ENCODE results near the gene IGFL1.
"Not testable (repeated sequence)": the region's sequence is repeated elsewhere in the genome, so short reads cannot be mapped to it uniquely, and the experiment has no call there.

Gene IGFL1

DNA sequence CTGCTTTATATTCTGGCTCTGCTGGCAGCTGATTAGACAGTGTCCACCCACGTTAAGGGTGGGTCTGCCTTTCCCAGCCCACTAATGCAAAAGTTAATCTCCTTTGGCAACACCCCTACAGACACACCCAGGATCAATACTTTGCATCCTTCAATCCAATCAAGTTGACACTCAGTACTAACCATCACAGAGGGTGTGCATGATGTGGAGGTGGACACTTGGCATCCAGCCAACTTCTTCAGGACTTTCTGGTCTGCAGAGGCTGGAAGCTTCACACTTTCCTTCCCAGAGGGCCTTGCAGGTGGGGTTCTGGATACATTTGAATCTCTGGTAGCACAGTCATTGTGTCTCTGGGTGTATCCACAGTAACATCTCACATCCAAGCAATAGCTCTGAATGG, 18.9 kb upstream of the IGFL1 start:
- no peak for DNase-seq (ENCODE audit: low read depth)
- H3K4me3 ChIP-seq (ENCODE audit: low read length), result no peak overlapping the region
- TF ChIP-seq, protein P1, sequence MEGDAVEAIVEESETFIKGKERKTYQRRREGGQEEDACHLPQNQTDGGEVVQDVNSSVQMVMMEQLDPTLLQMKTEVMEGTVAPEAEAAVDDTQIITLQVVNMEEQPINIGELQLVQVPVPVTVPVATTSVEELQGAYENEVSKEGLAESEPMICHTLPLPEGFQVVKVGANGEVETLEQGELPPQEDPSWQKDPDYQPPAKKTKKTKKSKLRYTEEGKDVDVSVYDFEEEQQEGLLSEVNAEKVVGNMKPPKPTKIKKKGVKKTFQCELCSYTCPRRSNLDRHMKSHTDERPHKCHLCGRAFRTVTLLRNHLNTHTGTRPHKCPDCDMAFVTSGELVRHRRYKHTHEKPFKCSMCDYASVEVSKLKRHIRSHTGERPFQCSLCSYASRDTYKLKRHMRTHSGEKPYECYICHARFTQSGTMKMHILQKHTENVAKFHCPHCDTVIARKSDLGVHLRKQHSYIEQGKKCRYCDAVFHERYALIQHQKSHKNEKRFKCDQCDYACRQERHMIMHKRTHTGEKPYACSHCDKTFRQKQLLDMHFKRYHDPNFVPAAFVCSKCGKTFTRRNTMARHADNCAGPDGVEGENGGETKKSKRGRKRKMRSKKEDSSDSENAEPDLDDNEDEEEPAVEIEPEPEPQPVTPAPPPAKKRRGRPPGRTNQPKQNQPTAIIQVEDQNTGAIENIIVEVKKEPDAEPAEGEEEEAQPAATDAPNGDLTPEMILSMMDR (conservative IDR thresholded peaks at IDR 0.05; ENCODE audit: low read depth, low read length), result no peak

DNA sequence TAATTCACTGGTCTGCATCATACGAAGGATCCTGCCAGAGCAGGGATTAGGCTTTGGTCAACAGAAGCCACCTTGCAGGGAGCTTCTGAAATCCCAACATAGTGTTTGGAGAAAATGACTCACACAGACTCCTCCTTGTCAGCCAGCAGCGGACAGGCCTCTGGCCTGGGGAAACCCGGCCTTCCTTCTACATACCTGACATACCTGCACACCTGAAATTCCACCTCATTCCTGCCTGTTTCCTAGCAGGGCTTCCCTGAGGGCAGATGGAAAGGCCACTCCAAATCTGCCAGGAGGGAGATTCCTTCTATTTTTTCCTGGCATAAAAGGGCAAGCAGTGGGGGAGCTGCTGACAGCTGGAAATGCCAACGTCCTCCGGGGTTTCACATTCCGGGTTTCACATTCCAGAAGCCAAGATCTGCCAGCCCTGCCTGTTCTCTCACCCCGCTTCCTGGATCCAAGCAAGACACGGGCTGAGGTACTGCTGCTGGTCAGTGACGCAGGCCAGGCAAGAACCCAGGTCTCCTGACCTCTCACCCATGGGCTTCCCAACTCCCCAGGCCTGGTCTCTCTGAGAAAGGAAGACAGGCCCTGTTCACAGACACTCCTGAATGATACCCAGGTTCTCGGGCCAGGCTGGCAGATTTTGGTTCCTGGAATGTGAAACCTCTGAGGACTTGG, 18.2 kb upstream of the IGFL1 start:
- no peak for DNase-seq (ENCODE audit: low read depth)
- no peak overlapping the region for H3K4me3 ChIP-seq (ENCODE audit: low read length)
- TF ChIP-seq, protein P1 (conservative IDR thresholded peaks at IDR 0.05; ENCODE audit: low read depth, low read length), result no peak

DNA sequence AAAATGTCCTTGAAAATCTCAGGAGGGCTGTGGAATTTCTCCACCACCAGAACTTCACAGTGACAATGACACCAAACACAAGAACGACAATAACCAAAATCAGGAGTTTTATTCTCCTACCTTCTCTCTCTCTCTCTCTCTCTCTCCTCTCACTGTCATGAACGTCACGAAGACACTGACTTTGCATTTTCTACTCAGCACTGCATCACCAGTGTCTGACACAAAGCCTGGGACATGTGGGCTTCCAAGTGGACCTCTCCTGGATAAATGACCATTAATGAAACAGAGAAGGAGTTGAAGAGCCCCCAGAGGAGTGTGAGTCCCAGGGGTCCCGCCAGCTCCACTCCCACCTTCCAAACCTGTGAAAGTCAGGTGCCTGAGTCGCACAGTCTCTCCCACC, 16.9 kb upstream of the IGFL1 start:
- H3K4me3 ChIP-seq (ENCODE audit: low read length), result not testable (repeated sequence)

DNA sequence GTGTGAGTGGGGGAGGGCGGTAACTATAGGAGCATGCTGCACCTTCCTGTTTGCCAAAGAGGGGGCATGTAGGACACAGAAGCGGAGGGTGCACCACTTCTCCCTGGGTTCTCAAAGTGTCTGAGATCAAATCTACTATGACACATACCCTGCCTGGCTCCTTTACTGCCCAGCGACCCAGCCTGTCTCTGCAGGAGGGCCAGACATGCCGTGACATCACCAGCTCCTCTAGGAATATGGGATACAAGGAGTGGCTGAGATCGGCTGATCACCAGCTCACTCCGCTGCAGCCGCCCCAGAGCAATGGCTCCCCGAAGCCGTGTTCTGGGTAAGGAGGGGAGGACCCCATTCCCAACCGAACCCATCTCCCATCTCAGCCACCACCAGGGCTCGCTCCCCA, 16.4 kb upstream of the IGFL1 start:
- H3K4me3 ChIP-seq (ENCODE audit: low read length), result no peak overlapping the region
- DNase-seq (ENCODE audit: low read depth), result no peak
- TF ChIP-seq, protein P1 (conservative IDR thresholded peaks at IDR 0.05; ENCODE audit: low read depth, low read length), result no peak

More for the DNA sequence above, 16.9 kb upstream of the IGFL1 start:
- DNase-seq (ENCODE audit: low read depth), result not testable (repeated sequence)

DNA sequence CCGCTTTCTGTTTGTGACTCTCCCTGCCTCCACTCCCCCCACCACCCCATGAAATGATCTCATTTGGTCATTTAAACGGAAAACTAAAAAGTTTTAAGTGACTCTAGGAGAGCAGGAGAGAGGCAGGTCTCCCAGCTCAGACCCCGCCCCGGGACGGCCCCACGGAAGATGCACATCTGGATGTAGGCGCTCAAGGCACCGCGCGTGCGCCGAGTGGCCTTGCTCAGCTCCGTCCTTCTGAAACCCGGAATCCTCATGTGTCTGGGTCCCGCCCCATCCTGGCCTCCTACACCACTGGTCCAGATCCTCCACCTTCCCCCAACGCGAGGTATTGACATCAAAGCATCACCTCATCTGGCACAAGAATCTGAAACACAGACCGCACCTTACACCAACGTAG, 15.7 kb upstream of the IGFL1 start:
- no peak for DNase-seq (ENCODE audit: low read depth)
- TF ChIP-seq, protein P1 (conservative IDR thresholded peaks at IDR 0.05; ENCODE audit: low read depth, low read length), result no peak
- H3K4me3 ChIP-seq (ENCODE audit: low read length), result no peak overlapping the region

DNA sequence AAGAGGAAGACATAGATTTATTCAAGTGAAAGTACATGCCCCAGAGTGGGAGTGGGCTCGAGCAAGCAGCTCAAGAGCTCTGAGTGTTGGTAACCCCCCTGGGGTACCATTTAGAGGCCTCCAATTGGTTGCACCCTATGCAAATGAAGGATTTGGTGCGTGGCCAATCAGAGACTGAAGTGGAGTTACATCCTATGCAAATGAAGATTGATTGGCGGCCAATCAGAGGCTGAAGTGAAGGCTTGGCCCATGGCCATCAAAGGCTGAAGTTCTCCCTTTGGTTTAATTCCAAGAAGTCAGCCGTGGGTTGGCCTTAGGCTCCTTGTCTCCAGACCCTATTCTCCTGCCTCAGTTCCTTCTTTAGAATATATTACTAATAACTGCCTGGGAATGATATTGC, 12.9 kb upstream of the IGFL1 start:
- no peak overlapping the region for H3K4me3 ChIP-seq (ENCODE audit: low read length)
- TF ChIP-seq, protein P1 (conservative IDR thresholded peaks at IDR 0.05; ENCODE audit: low read depth, low read length), result no peak
- DNase-seq (ENCODE audit: low read depth), result no peak

DNA sequence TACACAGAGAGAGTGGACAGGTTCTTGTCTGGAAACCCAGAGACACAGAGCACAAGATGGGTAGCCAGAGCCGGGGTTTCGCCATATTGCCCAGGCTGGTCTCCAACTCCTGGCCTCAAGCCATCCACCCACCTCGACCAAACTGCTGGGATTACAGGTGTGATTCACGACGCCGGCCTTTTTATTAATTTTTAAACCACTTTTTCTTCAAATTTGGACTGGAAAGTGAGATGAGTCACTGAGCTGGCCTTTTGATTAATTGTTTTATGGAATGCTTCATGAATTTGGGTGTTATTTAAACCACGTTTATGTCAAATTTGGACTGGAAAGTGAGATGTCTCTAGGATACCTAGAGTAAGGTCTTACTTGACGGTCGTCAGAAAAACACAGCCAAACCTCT, 12.1 kb upstream of the IGFL1 start:
- TF ChIP-seq, protein P1 (conservative IDR thresholded peaks at IDR 0.05; ENCODE audit: low read depth, low read length), result no peak
- no peak overlapping the region for H3K4me3 ChIP-seq (ENCODE audit: low read length)
- no peak for DNase-seq (ENCODE audit: low read depth)
